GM12878 (cell line): ENCODE measurements around the gene SF1. TPM values are rescaled to one million over a fixed set of nuclear protein-coding genes. Genes with fewer than 3 reads are reported as not detected.

Experiments used
- ATAC-seq: fragments of 200-7000 bp; cut with Tn5 transposase; 3 replicates; pipeline ENCODE4 v1.9.1; 2020; ENCODE audit warnings: mild to moderate bottlenecking, moderate library complexity
- BruUV-seq: library from RNA; stranded (reverse); fragments of 400-500 nt; replicated peaks from 2 replicates; lab custom pipeline; 2021; lab: Mats Ljungman, UMichigan
- CTCF ChIA-PET: fragments of 300-600 bp; sonication (Branson Sonifier 250); formaldehyde crosslinking; extraction: SDS; loops from one replicate; lab custom pipeline; 2021; ENCODE audit warnings: inconsistent platforms; lab: Yijun Ruan, JAX
- POLR2A ChIA-PET: fragments of 350-600 bp; formaldehyde crosslinking; extraction: SDS; loops from one replicate; lab custom pipeline; 2021; ENCODE audit warnings: inconsistent platforms; lab: Charles Lee
- RAD21 ChIA-PET: fragments of 300-600 bp; sonication (Branson Sonifier 250); formaldehyde crosslinking; loops from one replicate; lab custom pipeline; 2023; ENCODE audit warnings: antibody characterized with exemption; ENCODE audit not compliant: unreplicated experiment; lab: Charles Lee
- SMC1A ChIA-PET: fragments of 300-600 bp; sonication (Branson Sonifier 250); formaldehyde crosslinking; loops from one replicate; lab custom pipeline; 2023; ENCODE audit not compliant: unreplicated experiment, uncharacterized antibody; lab: Charles Lee
- DNase-seq: peaks from one replicate; pipeline ENCODE4 v3.0.0-alpha.2; 2011; ENCODE audit warnings: low read depth, low spot score
- FAIRE-seq: peaks from 3 replicates; lab custom pipeline; 2011; peaks lifted over from hg19 to GRCh38; lab: Jason Lieb, UNC
- H2AFZ ChIP-seq: 2 replicates; pipeline ENCODE4 v1.6.0; 2011; ENCODE audit warnings: low read depth, low read length, control low read depth; ENCODE audit not compliant: control insufficient read depth
- H3K27ac ChIP-seq: 2 replicates; pipeline ENCODE4 v1.5.1; 2011; ENCODE audit warnings: control low read depth; ENCODE audit not compliant: control insufficient read depth, insufficient read depth
- H3K27me3 ChIP-seq, 2 experiments: replicated peaks in 1 of 2; 2 replicates each; pipeline versions ENCODE4 v1.6.0 to v1.6.1; 2011; ENCODE audit warnings: low read length in 1 of 2; ENCODE audit not compliant: control insufficient read depth in 2 of 2, insufficient read depth in 2 of 2
- H3K36me3 ChIP-seq, 2 experiments: 2 replicates each; pipeline ENCODE4 v1.5.1; 2011; ENCODE audit warnings: low read length in 1 of 2; ENCODE audit not compliant: control insufficient read depth in 2 of 2, insufficient read depth in 2 of 2
- H3K4me1 ChIP-seq: 2 replicates; pipeline ENCODE4 v1.6.1; 2011; ENCODE audit warnings: mild to moderate bottlenecking, low read length, moderate library complexity, mixed read lengths; ENCODE audit not compliant: control insufficient read depth, insufficient read depth
- H3K4me2 ChIP-seq: 2 replicates; pipeline ENCODE4 v1.6.0; 2011; ENCODE audit warnings: control low read depth; ENCODE audit not compliant: control insufficient read depth, insufficient read depth
- H3K4me3 ChIP-seq: fragments of 200-600 bp; sonication (generic); 2 replicates; pipeline ENCODE4 v1.5.1; 2016
- H3K79me2 ChIP-seq: 2 replicates; pipeline ENCODE4 v1.6.0; 2011; ENCODE audit warnings: low read length; ENCODE audit not compliant: control insufficient read depth, insufficient read depth
- H3K9ac ChIP-seq: 2 replicates; pipeline ENCODE4 v1.8.0; 2011; ENCODE audit warnings: low read length, control low read depth, mixed read lengths; ENCODE audit not compliant: control insufficient read depth, insufficient read depth
- H3K9me3 ChIP-seq: replicated peaks from 3 replicates; pipeline ENCODE4 v1.5.1; 2011; ENCODE audit warnings: mild to moderate bottlenecking, low read length; ENCODE audit not compliant: control insufficient read depth, insufficient read depth
- H4K20me1 ChIP-seq: 2 replicates; pipeline ENCODE4 v1.6.0; 2011; ENCODE audit not compliant: control insufficient read depth, insufficient read depth
- BHLHE40 ChIP-seq, 2 experiments: fragments of 450-650 bp in 1 of 2; IDR thresholded peaks; 2 replicates each; pipeline ENCODE4 v1.6.1; 2011 to 2017; ENCODE audit warnings: low read depth in 2 of 2, borderline replicate concordance in 1 of 2, improper control_type of control experiment in 1 of 2, low read length in 1 of 2, mild to moderate bottlenecking in 1 of 2
- E2F4 ChIP-seq: IDR thresholded peaks from 2 replicates; pipeline ENCODE4 v1.6.1; 2012; ENCODE audit warnings: low read depth, low read length, improper control_type of control experiment
- FOS ChIP-seq: IDR thresholded peaks from 3 replicates; pipeline ENCODE4 v1.6.1; 2011; ENCODE audit warnings: borderline replicate concordance; ENCODE audit not compliant: insufficient read length; ENCODE audit errors: extremely low read depth
- LARP7 ChIP-seq: fragments of 450-650 bp; IDR thresholded peaks from 2 replicates; pipeline ENCODE4 v1.6.1; 2017; ENCODE audit warnings: mild to moderate bottlenecking
- NR2C1 ChIP-seq: fragments of 450-650 bp; IDR thresholded peaks from 2 replicates; pipeline ENCODE4 v1.6.1; 2017; ENCODE audit warnings: antibody characterized with exemption, mild to moderate bottlenecking, moderate library complexity
- RELA ChIP-seq: fragments of 450-650 bp; IDR thresholded peaks from 2 replicates; pipeline ENCODE4 v1.8.0; 2014; ENCODE audit warnings: borderline replicate concordance; ENCODE audit not compliant: partially characterized antibody
- SMC3 ChIP-seq: IDR thresholded peaks from 2 replicates; pipeline ENCODE4 v1.6.1; 2011; ENCODE audit warnings: low read length, improper control_type of control experiment, borderline replicate concordance
- SUZ12 ChIP-seq: fragments of 200-600 bp; sonication (generic); IDR thresholded peaks from one replicate; pipeline ENCODE4 v1.6.1; 2018; ENCODE audit warnings: antibody characterized with exemption, mild to moderate bottlenecking; ENCODE audit not compliant: unreplicated experiment
- YY1 ChIP-seq: IDR thresholded peaks from 2 replicates; pipeline ENCODE4 v1.6.1; 2011; ENCODE audit warnings: low read depth, mild to moderate bottlenecking, low read length
- WGBS: methylation state at CpG from one replicate; pipeline ENCODE4 v1.1.6; 2016; ENCODE audit warnings: low lambda C conversion rate; ENCODE audit not compliant: insufficient replicate concordance, insufficient coverage; ENCODE audit errors: missing lambda C conversion rate; 5-methylcytosine and 5-hydroxymethylcytosine counted together
- in situ Hi-C: fragments of 300-500 bp; cut with MboI; formaldehyde crosslinking; loops from 9 replicates; pipeline ENCODE4 v1.14.3; 2018; ENCODE audit warnings: mixed read lengths
- intact Hi-C: fragments of 100-400 bp; cut with micrococcal nuclease; formaldehyde crosslinking; loops from one replicate; pipeline ENCODE4 v1.14.2; 2022; ENCODE audit not compliant: unreplicated experiment
- polyA plus RNA-seq, 11 experiments: library from polyadenylated mRNA; depleted of rRNA in 4 of 11; unstranded in 6 of 11; stranded (reverse) in 5 of 11; fragments of >200 nt; fragmentation: Nextera tagmentation in 4 of 11; fragmentation: Illumina TruSeq in 1 of 11; extraction: Ambion mirVana in 4 of 11; extraction: Trizol in 1 of 11; gene quantifications; 1 replicate in 1 of 11; 2 replicates in 10 of 11; pipeline versions ENCODE4 v1.2.1 to v1.2.3, GENCODE V29; 2011 to 2016; ENCODE audit warnings: inconsistent platforms in 2 of 11, missing spikeins in 2 of 11, low read depth in 1 of 11
- total RNA-seq, 4 experiments: library from RNA; depleted of rRNA in 3 of 4; stranded (reverse); fragments of >200 nt in 3 of 4; fragmentation: Illumina TruSeq in 1 of 4; extraction: Trizol in 1 of 4; gene quantifications; 2 replicates each; pipeline versions ENCODE4 v1.2.1 to v1.2.3, GENCODE V29; 2013 to 2021
- TF ChIP-seq, protein P1 (sequence below): fragments of 450-650 bp; IDR thresholded peaks from 2 replicates; pipeline ENCODE4 v1.6.1; 2017; ENCODE audit warnings: mild to moderate bottlenecking, moderate library complexity
- TF ChIP-seq, protein P2 (sequence below): fragments of 450-650 bp; IDR thresholded peaks from 2 replicates; pipeline ENCODE4 v1.6.1; 2017; ENCODE audit warnings: mild to moderate bottlenecking
- TF ChIP-seq, protein P3 (sequence below), 3 experiments: IDR thresholded peaks in 2 of 3; conservative IDR thresholded peaks in 1 of 3; 2 replicates each; pipeline ENCODE4 v1.5.1; 2011; ENCODE audit warnings: low read depth in 3 of 3, low read length in 3 of 3, mild to moderate bottlenecking in 3 of 3, control low read depth in 2 of 3, moderate library complexity in 2 of 3, inconsistent platforms in 1 of 3, mixed read lengths in 1 of 3; ENCODE audit not compliant: control insufficient read depth in 2 of 3, insufficient read depth in 1 of 3; ENCODE audit errors: extremely low read depth in 1 of 3

SF1 gene
- total and polyA plus RNA-seq, 10 of the 15 experiments (the other 5 are each of a cell fraction or from before 2014, with no cell fraction given) = 13.6 to 337 (median 103) TPM

DNA sequence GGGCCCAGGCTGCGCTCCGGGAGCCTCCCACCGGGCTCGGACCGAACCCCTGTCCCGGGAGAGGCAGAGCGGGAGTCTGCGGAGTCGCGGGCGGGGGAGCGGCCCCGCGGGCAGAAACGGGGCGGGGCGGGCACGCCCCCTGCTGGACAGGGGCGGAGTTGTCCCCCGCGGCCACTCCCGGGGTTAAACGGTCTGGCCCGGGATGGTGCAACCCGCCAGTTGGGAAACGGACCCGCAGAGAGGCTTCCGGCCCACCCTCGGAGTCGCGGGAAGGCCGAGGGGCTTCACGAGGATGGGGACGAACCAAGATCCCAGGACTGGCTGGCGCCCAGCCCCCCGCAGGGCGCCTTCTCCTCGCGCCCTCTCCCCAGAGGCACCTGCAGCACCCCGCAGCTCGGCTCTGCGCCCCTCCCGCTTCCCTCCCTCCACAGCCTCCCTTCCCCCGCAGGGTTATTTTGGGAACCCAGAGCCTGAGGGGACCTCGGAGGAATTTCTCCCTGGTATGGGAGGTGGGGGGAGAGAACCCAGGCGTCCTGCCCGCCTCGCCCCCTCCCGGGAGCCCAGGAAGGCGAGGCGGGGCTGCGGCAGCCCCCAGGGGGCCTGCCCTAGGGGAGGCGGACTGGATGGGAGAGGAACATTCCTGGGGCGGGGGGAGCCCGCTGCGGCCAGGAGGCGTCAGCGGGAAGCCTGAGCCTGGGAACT, 35.3 kb downstream of the SF1 start:
- Histone ChIP-seq H3K9ac (peak overlapping the region; percentile 7; the same call in 1 of the 2 replicates), H3K9me3 (no peaks in the 10 kb centered on the region), H3K4me3 (peak overlapping the region; percentile 35), H2AFZ (peak overlapping the region; percentile 55), H3K27ac (no peak overlapping the region), H3K4me2 (peak overlapping the region; percentile 92), H3K4me1 (peaks cover 29% of the 10 kb centered on the region), H3K27me3 (peaks cover 0 to 5% of the 10 kb centered on the region in 2 experiments; a peak in 3 of 4 replicates), H3K79me2 (no peaks in the 10 kb centered on the region), H3K36me3 (no peaks in the 10 kb centered on the region), H4K20me1 (no peaks in the 10 kb centered on the region)
- ATAC-seq (peak; percentile 70), FAIRE-seq (no peak), DNase-seq (no peak)
- BruUV-seq = no TSS peak
- ChIA-PET CTCF (interaction anchor here (0.6 to 9.7 kb wide), 22 partner anchors 8 to 1968 kb away, joined by 3 to 86 read pairs (median 4); partner anchors contain the start of gene PRDX5), SMC1A (interaction anchor here (3.2 kb wide), 1 partner anchor 54 kb away, joined by 15 read pairs; no protein-coding TSS in a partner anchor), POLR2A (interaction anchor here (0.6 kb wide), 2 partner anchors 28 to 317 kb away, joined by 3 read pairs; no protein-coding TSS in a partner anchor), RAD21 (interaction anchor here (0.6 to 3.6 kb wide), 7 partner anchors 17 to 67 kb away, joined by 3 to 21 read pairs (median 4); partner anchors contain the start of gene MEN1)
- intact Hi-C loops (loop anchor here (1.0 to 2.0 kb wide), 4 partner anchors 24 to 294 kb away; no protein-coding TSS in a partner anchor), in situ Hi-C loops (no loop called here)
- 1% methylated on average over 40 of the region's 58 CpGs for WGBS
- TF ChIP-seq, protein P1, sequence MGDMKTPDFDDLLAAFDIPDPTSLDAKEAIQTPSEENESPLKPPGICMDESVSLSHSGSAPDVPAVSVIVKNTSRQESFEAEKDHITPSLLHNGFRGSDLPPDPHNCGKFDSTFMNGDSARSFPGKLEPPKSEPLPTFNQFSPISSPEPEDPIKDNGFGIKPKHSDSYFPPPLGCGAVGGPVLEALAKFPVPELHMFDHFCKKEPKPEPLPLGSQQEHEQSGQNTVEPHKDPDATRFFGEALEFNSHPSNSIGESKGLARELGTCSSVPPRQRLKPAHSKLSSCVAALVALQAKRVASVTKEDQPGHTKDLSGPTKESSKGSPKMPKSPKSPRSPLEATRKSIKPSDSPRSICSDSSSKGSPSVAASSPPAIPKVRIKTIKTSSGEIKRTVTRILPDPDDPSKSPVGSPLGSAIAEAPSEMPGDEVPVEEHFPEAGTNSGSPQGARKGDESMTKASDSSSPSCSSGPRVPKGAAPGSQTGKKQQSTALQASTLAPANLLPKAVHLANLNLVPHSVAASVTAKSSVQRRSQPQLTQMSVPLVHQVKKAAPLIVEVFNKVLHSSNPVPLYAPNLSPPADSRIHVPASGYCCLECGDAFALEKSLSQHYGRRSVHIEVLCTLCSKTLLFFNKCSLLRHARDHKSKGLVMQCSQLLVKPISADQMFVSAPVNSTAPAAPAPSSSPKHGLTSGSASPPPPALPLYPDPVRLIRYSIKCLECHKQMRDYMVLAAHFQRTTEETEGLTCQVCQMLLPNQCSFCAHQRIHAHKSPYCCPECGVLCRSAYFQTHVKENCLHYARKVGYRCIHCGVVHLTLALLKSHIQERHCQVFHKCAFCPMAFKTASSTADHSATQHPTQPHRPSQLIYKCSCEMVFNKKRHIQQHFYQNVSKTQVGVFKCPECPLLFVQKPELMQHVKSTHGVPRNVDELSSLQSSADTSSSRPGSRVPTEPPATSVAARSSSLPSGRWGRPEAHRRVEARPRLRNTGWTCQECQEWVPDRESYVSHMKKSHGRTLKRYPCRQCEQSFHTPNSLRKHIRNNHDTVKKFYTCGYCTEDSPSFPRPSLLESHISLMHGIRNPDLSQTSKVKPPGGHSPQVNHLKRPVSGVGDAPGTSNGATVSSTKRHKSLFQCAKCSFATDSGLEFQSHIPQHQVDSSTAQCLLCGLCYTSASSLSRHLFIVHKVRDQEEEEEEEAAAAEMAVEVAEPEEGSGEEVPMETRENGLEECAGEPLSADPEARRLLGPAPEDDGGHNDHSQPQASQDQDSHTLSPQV = 0 out of 2 replicates have a peak, but pooled peaks have one; percentile 38
- peak; percentile 8; the same call in 1 of the 2 replicates for TF ChIP-seq LARP7
- peak; percentile 32; the same call in 1 of the 2 replicates for TF ChIP-seq YY1
- TF ChIP-seq, protein P2, sequence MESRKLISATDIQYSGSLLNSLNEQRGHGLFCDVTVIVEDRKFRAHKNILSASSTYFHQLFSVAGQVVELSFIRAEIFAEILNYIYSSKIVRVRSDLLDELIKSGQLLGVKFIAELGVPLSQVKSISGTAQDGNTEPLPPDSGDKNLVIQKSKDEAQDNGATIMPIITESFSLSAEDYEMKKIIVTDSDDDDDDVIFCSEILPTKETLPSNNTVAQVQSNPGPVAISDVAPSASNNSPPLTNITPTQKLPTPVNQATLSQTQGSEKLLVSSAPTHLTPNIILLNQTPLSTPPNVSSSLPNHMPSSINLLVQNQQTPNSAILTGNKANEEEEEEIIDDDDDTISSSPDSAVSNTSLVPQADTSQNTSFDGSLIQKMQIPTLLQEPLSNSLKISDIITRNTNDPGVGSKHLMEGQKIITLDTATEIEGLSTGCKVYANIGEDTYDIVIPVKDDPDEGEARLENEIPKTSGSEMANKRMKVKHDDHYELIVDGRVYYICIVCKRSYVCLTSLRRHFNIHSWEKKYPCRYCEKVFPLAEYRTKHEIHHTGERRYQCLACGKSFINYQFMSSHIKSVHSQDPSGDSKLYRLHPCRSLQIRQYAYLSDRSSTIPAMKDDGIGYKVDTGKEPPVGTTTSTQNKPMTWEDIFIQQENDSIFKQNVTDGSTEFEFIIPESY = no peak
- TF ChIP-seq BHLHE40 (IDR thresholded peaks at IDR 0.05; ENCODE audit: borderline replicate concordance in 1 of 2, low read depth in 2 of 2, low read length in 1 of 2) = peak; percentile 16 to 34; a peak in 1 of 4 replicates
- TF ChIP-seq SMC3 = peak; percentile 58
- TF ChIP-seq, protein P3, sequence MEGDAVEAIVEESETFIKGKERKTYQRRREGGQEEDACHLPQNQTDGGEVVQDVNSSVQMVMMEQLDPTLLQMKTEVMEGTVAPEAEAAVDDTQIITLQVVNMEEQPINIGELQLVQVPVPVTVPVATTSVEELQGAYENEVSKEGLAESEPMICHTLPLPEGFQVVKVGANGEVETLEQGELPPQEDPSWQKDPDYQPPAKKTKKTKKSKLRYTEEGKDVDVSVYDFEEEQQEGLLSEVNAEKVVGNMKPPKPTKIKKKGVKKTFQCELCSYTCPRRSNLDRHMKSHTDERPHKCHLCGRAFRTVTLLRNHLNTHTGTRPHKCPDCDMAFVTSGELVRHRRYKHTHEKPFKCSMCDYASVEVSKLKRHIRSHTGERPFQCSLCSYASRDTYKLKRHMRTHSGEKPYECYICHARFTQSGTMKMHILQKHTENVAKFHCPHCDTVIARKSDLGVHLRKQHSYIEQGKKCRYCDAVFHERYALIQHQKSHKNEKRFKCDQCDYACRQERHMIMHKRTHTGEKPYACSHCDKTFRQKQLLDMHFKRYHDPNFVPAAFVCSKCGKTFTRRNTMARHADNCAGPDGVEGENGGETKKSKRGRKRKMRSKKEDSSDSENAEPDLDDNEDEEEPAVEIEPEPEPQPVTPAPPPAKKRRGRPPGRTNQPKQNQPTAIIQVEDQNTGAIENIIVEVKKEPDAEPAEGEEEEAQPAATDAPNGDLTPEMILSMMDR (IDR thresholded peaks at IDR 0.05 in 2 of 3, conservative IDR thresholded peaks at IDR 0.05 in 1 of 3; ENCODE audit: control insufficient read depth in 2 of 3, extremely low read depth in 1 of 3, insufficient read depth in 1 of 3, low read depth in 3 of 3, low read length in 3 of 3) = peak; percentile 69 to 93 (median 81)
- peak; percentile 69 for TF ChIP-seq SUZ12
- TF ChIP-seq FOS = no peak
- peak; percentile 4 for TF ChIP-seq RELA
- peak; percentile 37; the same call in 1 of the 2 replicates for TF ChIP-seq E2F4
- no peak for TF ChIP-seq NR2C1
